A673 (cell line): ENCODE results near the gene H19. TPM values are rescaled to one million over a fixed set of nuclear protein-coding genes. Genes with fewer than 3 reads are reported as not detected.

Source experiments
- BruUV-seq: library from RNA; stranded (reverse); fragments of 400-500 nt; replicated peaks from 2 replicates; lab custom pipeline; 2021; lab: Mats Ljungman, UMichigan
- CTCF ChIA-PET: fragments of 300-600 bp; sonication (Branson Sonifier 250); formaldehyde crosslinking; loops from one replicate; lab custom pipeline; 2022; ENCODE audit warnings: antibody characterized with exemption; lab: Charles Lee
- POLR2A ChIA-PET: fragments of 300-600 bp; sonication (Branson Sonifier 250); formaldehyde crosslinking; loops from one replicate; lab custom pipeline; 2022; ENCODE audit warnings: antibody characterized with exemption; ENCODE audit not compliant: low non-redundant PET; lab: Charles Lee
- DNase-seq: peaks from one replicate; pipeline ENCODE4 v3.0.0-alpha.2; 2015; ENCODE audit warnings: low spot score
- H3K27ac ChIP-seq: fragments of 200-600 bp; sonication (generic); 2 replicates; pipeline ENCODE4 v1.5.1; 2016; ENCODE audit warnings: mixed run types, low read depth, mild to moderate bottlenecking, mixed read lengths, antibody characterized with exemption, low read length; ENCODE audit not compliant: poor library complexity, severe bottlenecking
- H3K27me3 ChIP-seq: fragments of 200-600 bp; sonication (generic); replicated peaks from 2 replicates; pipeline ENCODE4 v1.6.1; 2017; ENCODE audit warnings: mixed run types, low read depth, mild to moderate bottlenecking, mixed read lengths, antibody characterized with exemption, low read length; ENCODE audit not compliant: insufficient read depth, poor library complexity
- H3K36me3 ChIP-seq: fragments of 200-600 bp; sonication (generic); 2 replicates; pipeline ENCODE4 v1.6.1; 2016; ENCODE audit warnings: mixed run types, mild to moderate bottlenecking, mixed read lengths, antibody characterized with exemption, low read length; ENCODE audit not compliant: insufficient read depth, poor library complexity, severe bottlenecking
- H3K4me1 ChIP-seq: fragments of 200-600 bp; sonication (generic); 2 replicates; pipeline ENCODE4 v1.6.1; 2017; ENCODE audit warnings: mixed run types, mild to moderate bottlenecking, mixed read lengths, antibody characterized with exemption, low read length; ENCODE audit not compliant: insufficient read depth, poor library complexity, severe bottlenecking
- H3K4me3 ChIP-seq: fragments of 200-600 bp; sonication (generic); 2 replicates; pipeline ENCODE4 v1.5.1; 2016; ENCODE audit warnings: low read depth, mixed run types, mild to moderate bottlenecking, mixed read lengths, low read length; ENCODE audit not compliant: poor library complexity, severe bottlenecking
- H3K9me3 ChIP-seq: fragments of 200-600 bp; sonication (generic); 2 replicates; pipeline ENCODE4 v1.6.1; 2016; ENCODE audit warnings: mixed run types, low read depth, mild to moderate bottlenecking, mixed read lengths, antibody characterized with exemption, low read length; ENCODE audit not compliant: poor library complexity, severe bottlenecking
- CTCF ChIP-seq: fragments of 300-800, 200-600 bp; sonication (generic); conservative IDR thresholded peaks from 2 replicates; pipeline ENCODE4 v1.5.1; 2017; ENCODE audit warnings: low read depth, mild to moderate bottlenecking, antibody characterized with exemption, low read length, moderate library complexity, mixed read lengths
- EZH2 ChIP-seq: fragments of 200-600 bp; sonication (generic); IDR thresholded peaks from 2 replicates; pipeline ENCODE4 v1.6.1; 2017; ENCODE audit warnings: borderline replicate concordance, low read depth, mild to moderate bottlenecking, mixed read lengths, antibody characterized with exemption, low read length; ENCODE audit not compliant: poor library complexity, severe bottlenecking
- intact Hi-C: fragments of 100-400 bp; cut with micrococcal nuclease; formaldehyde crosslinking; loops from one replicate; pipeline ENCODE4 v1.10.0; 2022; ENCODE audit not compliant: unreplicated experiment
- total RNA-seq: library from RNA; stranded (reverse); gene quantifications from 2 replicates; pipeline ENCODE4 v1.2.3, GENCODE V29; 2021

Gene H19
- total RNA-seq, 1 experiment from 2014 or later = not detected

- POLR2A ChIA-PET = no interaction called here
- CTCF ChIA-PET = no interaction called here
- intact Hi-C loops = no loop called here
- TF ChIP-seq CTCF (no peak), EZH2 (no peak)
- Histone ChIP-seq H3K4me3 (no peak overlapping the region), H3K36me3 (no peaks in the 10 kb centered on the region), H3K4me1 (no peaks in the 10 kb centered on the region), H3K9me3 (no peaks in the 10 kb centered on the region), H3K27ac (no peak overlapping the region), H3K27me3 (no peaks in the 10 kb centered on the region)
- no TSS peak for BruUV-seq
- DNase-seq = no peak
These were observed 18.0 kb downstream of the H19 start for GRCh38 chr11:1979607-1980006.

- CTCF ChIA-PET = no interaction called here
- Histone ChIP-seq H3K4me3 (no peak overlapping the region), H3K9me3 (no peaks in the 10 kb centered on the region), H3K27me3 (no peaks in the 10 kb centered on the region), H3K4me1 (no peaks in the 10 kb centered on the region), H3K27ac (no peak overlapping the region), H3K36me3 (no peaks in the 10 kb centered on the region)
- POLR2A ChIA-PET = no interaction called here
- DNase-seq = no peak
- BruUV-seq = no TSS peak
- TF ChIP-seq CTCF (no peak), EZH2 (no peak)
- intact Hi-C loops = no loop called here
These were observed 18.7 kb downstream of the H19 start for GRCh38 chr11:1978720-1979473.

- Histone ChIP-seq H3K9me3 (no peaks in the 10 kb centered on the region), H3K27ac (no peak overlapping the region), H3K36me3 (no peaks in the 10 kb centered on the region), H3K4me3 (no peak overlapping the region), H3K4me1 (no peaks in the 10 kb centered on the region), H3K27me3 (no peaks in the 10 kb centered on the region)
- TF ChIP-seq CTCF (no peak), EZH2 (no peak)
- ChIA-PET POLR2A (no interaction called here), CTCF (no interaction called here)
- intact Hi-C loops = no loop called here
- no peak for DNase-seq
- BruUV-seq = no TSS peak
These were observed 22.5 kb downstream of the H19 start for GRCh38 chr11:1975185-1975584.
